HG02623 (cell line): ENCODE data around the gene VAMP8.
"Not testable (repeated sequence)": the region's sequence is repeated elsewhere in the genome, so short reads cannot be mapped to it uniquely, and the experiment has no call there.

Experiments used
- ATAC-seq: cut with Tn5 transposase; IDR thresholded peaks from one replicate; pipeline ENCODE4 v1.9.1; 2021; ENCODE audit warnings: moderate library complexity; ENCODE audit not compliant: unreplicated experiment

Gene VAMP8

GRCh38 chr2:85597241-85597640, 19.9 kb downstream of the VAMP8 start:
- ATAC-seq, result no peak

DNA sequence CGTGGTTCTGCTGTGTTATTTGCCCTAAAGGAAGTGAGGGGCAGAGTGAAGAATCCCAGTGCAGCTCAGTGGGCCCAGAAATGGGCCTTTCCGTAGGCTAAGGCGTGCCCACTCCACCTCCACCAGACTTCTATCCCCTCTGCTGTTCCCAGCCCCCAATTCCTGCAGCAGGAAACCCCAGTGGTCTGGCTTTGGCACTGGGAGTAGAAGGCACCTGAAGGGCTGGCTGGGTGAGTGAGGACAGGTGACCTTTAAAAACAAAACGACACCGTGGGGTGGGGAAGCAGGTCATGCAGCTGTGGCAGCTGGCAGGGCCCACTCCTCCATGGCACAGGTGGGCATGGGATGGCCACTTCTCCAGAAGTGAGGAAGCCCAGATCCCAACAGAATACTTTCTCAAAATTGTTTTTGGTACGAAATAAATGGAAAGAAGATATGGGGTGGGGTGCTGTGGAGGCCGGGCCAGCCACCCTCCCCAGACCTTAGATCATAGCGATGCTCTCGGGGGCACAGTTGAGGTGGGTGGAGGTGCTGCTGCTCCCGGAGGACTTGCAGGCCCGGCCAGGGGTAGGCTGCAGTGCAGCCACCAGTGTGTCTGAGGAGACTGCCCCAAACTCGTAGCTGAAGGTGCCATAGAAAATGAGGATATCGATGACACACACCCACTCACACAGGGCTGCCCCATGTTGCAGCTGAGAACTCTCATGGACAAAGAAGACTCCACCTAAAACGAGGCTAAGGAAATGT, 21.4 kb downstream of the VAMP8 start:
- ATAC-seq, result no peak

GRCh38 chr2:85599468-85600234, 22.3 kb downstream of the VAMP8 start:
- no peak for ATAC-seq

- ATAC-seq, result no peak
Observed at GRCh38 chr2:85600235-85600575, 22.8 kb downstream of the VAMP8 start.

- no peak for ATAC-seq
Observed at GRCh38 chr2:85600951-85601770, 23.8 kb downstream of the VAMP8 start.

- peak; percentile 24 for ATAC-seq
Observed at GRCh38 chr2:85601771-85602475, 24.5 kb downstream of the VAMP8 start.

- peak; percentile 96 for ATAC-seq
Observed at GRCh38 chr2:85602476-85603234, 25.3 kb downstream of the VAMP8 start, which contains the start of gene TMEM150A. Gene TMEM150A, minus strand, starts transcription at chr2:85602698. Its CDS starts 750 bp downstream, at chr2:85601948.

DNA sequence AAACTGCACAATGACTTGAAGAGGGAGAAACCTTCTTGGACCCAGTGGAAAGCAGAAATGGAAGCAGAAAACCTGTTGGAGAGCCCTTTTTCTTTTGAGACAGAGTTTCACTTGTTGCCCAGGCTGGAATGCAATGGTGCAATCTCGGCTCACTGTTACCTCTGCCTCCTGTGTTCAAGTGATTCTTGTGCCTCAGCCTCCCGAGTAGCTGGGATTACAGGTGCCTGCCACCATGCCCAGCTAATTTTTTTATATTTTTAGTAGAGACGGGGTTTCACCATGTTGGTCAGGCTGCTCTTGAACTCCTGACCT, 26.7 kb downstream of the VAMP8 start:
- ATAC-seq, result not testable (repeated sequence)

- no peak for ATAC-seq
Observed at GRCh38 chr2:85604568-85605339, 27.4 kb downstream of the VAMP8 start.

- ATAC-seq, result no peak
Observed at GRCh38 chr2:85605406-85606115, 28.2 kb downstream of the VAMP8 start.

- ATAC-seq, result no peak
Observed at GRCh38 chr2:85606116-85606455, 28.7 kb downstream of the VAMP8 start.

- ATAC-seq, result no peak
Observed at GRCh38 chr2:85607268-85608215, 30.2 kb downstream of the VAMP8 start.

DNA sequence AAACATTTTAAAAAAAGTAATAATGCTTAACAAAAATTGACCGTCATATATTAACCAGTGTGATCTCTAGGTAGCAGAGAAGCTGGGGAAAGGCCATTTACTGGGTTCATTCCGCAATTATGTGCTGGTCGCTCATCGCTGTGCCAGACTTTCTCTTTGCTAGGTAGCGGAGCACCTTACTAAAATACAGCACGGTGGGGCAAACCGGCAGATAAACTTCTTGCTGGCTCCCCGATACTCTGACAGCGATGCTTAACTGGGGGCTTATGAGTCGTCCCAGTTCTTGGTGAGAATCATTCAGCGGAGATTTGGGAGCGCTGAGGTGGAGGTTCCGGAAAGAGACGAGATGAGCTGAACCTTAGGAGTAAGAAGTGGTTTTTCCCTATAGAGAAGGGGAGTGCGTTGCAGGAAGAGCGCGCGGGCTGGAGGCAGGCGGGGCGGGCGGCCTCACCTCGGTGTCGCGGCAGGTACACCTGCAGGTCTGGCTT, 33.9 kb downstream of the VAMP8 start:
- ATAC-seq, result no peak

DNA sequence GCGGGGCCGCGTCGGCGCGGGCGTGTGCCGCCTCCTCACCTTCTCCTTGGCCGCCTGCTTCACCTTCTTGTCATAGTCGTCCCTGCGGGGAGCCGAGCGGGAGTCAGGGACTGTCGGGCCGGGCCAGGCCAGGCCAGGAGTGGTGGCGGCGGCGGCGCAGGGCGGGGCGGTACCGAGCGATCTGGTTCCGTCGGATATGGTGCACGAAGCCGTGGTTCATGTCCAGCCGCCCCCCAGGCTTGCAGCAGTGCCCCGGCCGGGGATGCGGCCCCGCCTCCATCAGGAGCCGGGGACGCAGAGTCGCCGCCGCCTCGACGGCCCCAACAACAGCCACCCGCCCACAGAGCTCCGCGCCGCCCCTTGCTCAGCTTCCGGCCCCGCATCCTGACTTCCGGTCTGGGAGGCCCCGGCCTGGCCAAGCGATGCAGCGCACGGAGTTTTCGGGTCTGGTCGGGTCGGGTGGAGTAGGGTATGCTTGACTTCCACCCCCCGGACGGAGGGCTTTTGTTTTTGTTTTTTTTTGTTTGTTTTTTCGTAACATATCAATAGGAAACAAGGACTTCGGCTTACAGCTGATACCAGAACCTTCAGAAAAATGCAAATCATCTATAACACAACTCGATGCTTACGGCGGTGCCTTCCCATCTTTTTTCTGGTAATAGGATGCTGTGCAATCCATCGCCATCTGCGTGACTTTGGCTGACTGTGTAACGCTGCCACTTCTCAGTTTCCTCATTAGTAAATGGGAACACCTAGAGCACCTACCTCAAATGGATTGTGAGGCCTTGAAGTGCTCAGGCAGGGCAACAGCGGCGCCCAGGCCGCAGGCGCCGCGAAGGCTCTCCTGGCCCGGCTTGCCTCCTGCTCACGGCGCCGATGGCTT, 34.6 kb downstream of the VAMP8 start, which contains the start of gene C2orf68:
C2orf68 (minus strand) TSS at position 362 of the 883 bp plus-strand sequence; CDS start at position 280, 82 bp downstream.
- peak; percentile 68 for ATAC-seq

DNA sequence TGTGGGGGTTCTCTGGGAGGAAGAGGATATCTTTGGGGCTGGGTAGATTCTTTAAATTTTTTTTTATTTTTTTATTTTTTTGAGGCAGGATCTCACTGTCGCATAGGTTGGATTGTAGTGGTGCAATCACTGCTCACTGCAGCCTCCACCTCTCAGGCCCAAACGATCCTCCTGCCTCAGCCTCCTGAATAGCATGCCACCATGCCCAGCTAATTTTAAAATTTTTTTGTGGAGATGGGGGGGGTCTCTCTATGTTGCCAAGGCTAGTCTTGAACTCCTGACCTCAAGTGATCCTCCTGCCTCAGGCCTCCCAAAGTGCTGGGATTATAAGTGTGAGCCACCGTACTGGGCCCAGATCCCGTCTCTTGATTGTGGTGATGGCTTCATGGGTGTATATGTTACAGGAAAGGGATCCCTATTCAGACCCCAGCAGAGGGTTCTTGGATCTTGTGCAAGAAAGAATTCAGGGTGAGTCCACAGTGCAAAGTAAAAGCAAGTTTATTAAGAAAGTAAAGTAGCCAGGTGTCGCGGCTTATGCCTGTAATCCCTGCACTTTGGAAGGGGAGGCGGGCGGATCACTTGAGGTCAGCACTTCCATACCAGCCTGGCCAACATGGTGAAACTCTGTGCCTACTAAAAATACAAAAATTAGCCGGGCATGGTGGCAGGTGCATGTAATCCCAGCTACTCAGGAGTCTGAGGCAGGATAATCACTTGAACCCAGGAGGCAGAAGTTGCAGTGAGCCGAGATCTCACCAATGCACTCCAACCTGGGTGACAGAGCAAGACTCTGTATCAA, 36.5 kb downstream of the VAMP8 start:
- no peak for ATAC-seq

GRCh38 chr2:85614757-85615156, 37.4 kb downstream of the VAMP8 start:
- ATAC-seq, result not testable (repeated sequence)
